ENCODE measurements around the gene ARHGAP24.
"Not testable (repeated sequence)": the region's sequence is repeated elsewhere in the genome, so short reads cannot be mapped to it uniquely, and the experiment has no call there.

The ARHGAP24 gene

DNA sequence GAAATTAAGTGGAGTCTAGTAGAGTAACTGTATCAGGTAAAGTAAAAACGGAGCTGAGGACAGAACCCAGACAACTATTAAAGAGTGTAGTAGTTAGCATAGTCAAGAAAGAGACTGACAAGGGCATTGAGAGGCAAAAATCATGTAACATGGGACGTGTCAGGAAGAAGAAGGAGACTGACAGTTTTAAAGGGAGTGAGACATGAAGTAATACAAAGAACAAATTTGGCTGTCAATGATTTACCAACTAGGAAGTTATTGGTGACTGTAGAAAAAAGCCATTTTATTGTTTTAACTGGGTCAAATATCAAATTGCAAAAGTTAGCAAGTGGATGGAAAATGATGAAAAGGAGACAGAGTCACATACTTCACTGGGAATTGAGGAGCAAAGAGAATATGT is 462.6 kb downstream of the ARHGAP24 start:
- DNase-seq = no peak

DNA sequence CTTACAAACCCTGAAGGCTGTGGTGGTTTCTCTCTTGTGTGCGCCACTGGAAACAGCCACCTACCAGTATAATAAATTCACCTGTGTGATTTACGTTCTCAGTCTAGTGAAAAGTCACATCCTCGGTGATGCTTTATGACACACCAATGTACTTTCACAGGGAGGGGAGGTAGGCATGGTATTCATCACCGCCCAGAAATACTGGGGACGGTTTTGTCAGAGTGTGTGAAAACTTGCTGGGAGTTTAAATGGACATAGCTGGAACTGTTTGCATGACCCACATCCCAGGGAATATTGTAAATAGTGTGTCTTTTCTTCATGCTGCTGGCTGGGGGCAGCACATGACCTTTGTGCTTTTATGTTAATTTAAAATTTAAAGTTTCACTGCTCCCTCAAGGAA is 463.1 kb downstream of the ARHGAP24 start:
- DNase-seq = no peak

DNA sequence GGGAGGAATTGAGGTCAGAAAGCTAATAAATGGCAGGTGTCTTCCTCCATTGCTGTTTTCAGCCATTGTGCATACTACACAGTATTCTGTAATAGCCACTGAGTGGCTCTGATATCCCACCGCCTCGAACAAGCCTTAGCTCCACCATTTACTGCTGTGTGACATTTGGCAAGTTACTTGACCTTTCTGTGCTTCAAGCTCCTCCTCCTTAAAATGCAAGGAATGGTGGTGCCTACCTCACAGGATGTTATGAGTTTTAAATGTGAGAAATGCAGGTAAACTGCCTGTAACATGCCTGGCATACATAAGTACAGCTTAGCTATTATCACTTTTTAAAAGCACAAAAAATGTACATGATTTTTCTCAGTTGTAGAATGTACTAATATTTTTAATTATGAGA is 464.0 kb downstream of the ARHGAP24 start:
- DNase-seq = no peak

- no peak for DNase-seq
Measured at GRCh38 chr4:85939595-85939994, 464.6 kb downstream of the ARHGAP24 start.

DNA sequence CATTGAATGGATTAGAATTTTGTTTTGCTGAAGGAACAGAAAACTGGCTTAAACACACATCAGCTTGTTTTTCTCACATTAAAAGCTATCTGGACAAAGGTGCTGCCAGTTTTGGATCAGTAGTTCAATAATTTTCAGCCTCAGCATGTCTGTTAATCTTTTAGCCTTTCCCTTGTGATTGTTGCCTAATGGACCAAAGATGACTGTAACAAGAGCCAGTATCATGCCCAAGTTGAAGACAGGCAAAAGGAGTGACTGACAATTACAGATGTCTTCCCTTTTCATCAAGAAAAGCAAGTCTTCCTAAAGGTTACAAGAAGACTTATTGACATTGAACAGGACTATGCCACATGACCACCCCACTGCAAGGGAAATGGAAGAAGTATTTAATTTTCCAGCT is 465.2 kb downstream of the ARHGAP24 start:
- no peak for DNase-seq

- no peak for DNase-seq
Measured at GRCh38 chr4:85942107-85942506, 467.2 kb downstream of the ARHGAP24 start.

DNA sequence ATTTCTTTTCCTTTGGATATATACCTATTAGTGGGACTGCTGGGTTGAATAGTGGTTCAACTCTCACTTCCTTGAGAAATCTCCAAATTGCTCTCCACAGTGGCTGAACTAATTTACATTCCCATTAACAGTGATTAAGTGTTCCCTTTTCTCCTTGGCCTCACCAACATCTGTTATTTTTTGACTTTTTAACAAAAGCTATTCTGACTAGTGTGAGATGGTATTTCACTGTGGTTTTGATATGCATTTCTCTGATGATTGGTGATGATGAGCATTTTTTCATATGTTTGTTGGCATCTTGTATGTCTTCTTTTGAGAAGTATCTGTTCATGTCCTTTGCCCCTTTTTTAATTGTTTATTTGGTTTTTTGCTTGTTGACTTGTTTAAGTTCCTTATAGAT is 471.9 kb downstream of the ARHGAP24 start:
- no peak for DNase-seq

DNA sequence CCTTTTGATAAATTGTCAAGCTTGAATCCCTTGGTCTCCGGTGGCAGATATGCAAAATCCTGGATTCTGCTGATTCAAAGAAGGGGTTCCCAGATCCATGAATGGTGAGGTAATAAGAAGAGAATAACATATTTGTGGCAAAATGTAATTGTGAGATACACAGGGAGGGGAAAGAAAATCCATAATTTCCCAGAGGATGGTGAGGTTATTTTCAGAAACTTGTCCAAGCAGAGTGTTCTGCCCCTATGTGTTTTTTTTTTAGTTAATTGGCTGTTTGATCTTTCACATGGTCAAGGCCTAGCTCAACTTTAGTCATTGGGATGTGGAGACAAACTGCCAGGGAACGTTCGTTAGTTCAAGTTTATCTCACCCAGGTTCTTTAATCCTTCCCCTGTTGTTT is 476.1 kb downstream of the ARHGAP24 start:
- no peak for DNase-seq

DNA sequence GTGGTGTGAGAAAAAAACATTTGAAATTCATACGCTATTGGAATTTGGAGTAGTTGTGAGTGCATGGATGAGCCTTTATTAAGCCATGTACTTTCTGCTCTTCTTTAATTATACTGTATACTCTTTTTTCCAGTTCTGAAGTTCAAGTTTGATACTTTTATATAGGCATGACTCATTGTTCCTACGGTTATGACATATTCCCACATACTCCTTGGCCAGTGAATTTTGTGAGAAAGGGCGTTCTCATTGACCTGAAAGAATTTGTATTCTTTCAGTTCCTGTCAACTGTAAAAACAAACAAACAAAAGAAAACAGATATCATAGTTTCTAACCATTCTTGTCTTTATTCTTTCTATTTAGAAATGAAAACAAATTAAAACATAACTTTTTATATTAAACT is 477.6 kb downstream of the ARHGAP24 start:
- no peak for DNase-seq

- DNase-seq = no peak
Measured at GRCh38 chr4:85952972-85953650, 478.2 kb downstream of the ARHGAP24 start.

GRCh38 chr4:85953651-85954018 is 478.7 kb downstream of the ARHGAP24 start:
- DNase-seq = no peak

DNA sequence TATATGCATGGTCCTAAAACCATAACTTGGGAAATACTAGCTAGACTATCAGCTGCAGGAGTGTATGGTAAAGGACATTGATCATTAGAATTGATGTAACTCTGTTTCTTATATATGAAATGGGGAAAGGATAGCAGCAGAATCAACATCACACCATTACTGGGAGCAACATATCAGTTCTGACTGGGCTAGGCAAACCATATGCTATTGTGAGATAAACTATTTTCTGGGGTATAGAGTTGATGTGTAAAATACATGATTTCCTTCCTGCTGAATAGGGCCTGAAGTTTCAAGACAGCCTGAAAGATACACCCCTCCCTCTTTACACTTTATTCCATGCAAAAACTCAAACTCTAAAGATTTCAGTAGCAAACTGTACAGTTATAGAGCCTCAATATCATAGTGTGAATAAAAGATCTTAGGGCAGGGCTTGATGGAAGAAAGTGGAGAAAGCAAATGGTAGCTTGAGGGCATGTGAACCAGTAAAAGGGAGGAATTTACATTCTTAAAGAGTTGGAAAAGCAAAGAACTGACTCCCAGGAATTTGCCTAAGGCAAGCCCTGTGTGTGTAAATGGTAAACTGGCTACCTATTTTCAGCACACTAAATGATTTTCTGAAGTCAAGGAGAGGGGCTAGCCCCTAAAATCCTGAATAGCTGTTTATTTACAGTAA is 480.8 kb downstream of the ARHGAP24 start:
- no peak for DNase-seq

GRCh38 chr4:85956293-85956945 is 481.5 kb downstream of the ARHGAP24 start:
- DNase-seq = no peak

GRCh38 chr4:85961887-85962286 is 486.9 kb downstream of the ARHGAP24 start:
- no peak for DNase-seq

DNA sequence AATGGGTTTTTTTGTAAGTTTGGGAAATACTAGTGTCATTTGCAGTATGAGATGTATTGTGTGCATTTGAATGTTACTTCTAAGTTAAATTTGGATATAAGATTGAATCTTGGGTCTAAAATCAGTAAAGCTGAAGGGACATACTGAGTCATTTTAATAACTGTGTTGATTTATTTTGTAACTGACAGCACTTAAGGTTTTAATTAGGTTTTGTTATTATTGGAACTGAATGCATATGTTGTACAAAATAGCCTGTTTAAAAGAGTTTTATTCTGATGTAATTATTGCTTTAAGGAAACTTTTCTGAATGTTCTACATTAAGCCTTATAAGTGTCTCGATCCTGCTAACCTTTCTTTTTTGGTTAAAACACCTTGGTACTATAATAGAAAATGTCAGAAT is 488.3 kb downstream of the ARHGAP24 start:
- no peak for DNase-seq

GRCh38 chr4:85964298-85964697 is 489.3 kb downstream of the ARHGAP24 start:
- no peak for DNase-seq

GRCh38 chr4:85965017-85965416 is 490.1 kb downstream of the ARHGAP24 start:
- DNase-seq = not testable (repeated sequence)

DNA sequence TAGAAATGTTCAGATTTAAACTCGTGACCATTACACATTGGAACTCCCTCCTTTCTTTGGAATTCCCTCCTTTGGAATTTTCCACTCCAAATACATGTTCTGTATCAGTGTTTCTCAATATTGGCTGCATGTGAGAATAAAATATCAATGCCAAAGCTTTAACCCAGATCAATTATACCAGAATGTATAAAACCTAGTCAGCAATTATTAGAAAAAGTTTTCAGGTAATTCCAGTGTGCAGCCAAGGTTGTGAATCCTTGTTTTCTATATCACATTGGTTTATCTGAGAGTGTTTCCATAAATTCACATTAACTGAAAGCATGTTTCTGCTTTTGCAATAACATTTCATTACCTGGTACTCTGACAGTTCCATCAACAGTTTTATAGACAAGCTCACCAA is 490.6 kb downstream of the ARHGAP24 start:
- DNase-seq = no peak

DNA sequence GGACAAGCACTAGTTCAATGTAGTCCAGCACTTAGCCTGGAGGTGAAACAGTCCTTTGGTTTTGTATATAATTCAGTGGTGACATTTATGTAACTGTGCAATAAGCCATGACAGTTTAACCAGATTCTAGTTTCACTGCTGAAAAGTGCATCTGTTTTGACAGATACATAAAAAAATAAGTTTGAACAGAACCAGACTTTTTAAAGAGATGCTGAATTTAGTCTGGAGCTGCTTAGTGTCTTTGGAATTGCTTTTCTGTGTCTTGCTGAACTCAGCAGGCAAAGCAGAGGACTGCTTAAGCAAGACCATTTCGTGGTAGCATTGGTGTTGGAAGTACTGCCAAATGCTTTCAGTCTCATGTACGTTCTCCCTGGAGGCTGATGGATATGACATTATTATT is 491.4 kb downstream of the ARHGAP24 start:
- DNase-seq = no peak

DNA sequence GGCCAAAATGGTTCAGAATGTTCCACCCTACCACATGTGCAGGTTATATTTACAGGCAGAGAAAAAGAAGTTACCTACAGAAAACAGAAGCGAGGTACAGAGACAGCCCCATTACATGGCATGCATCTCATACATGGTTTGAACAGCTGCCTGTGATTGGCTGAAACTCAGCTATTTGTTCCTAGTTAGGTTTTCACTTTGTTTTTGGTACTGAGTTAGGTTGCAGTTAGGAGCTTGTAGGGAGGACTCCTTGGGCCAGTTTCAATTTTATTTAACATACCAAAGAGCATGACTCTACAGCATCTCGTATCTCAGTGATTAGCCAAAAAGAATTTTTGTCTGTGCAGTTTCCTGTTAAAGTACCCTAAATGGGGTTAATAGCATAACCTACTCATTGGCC is 492.9 kb downstream of the ARHGAP24 start:
- DNase-seq = no peak

- no peak for DNase-seq
Measured at GRCh38 chr4:85968945-85969819, 494.2 kb downstream of the ARHGAP24 start.

DNA sequence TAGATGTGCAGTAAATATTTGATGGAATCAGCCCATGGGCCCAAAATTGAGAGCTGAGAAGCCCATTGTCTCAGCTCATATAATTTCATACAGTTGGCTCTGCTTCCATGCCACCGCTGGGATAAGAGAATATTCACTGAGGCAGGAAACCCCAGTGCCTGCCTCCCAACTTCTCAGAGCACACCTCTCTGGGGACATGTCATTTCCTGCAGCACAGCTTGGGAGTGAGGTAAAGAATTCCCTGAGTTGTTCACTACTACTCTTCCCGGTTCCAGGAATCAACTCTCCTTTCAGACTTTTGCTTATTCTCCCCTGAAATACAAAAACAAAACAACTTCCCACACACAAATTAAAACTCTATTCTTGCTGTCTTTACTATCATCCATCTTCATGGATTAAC is 495.6 kb downstream of the ARHGAP24 start:
- DNase-seq = no peak

DNA sequence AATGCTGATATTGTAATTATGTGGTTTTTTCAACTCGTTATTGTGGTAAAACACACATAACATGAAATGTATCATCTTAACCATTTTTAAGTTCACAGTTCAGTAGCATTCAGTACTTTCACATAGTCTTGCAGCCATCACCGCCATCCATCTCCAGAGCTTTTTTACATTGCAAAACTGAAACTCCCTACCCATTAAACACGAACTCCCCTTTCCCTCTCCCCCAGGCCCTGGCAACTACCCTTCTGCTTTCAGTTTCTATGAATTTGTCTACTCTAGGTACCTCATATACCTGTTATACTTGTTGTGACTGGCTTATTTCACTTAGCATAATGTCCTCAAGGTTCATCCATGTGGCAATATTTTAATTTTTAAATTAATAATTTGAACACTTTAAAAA is 504.3 kb downstream of the ARHGAP24 start:
- DNase-seq = no peak

All from NCI-H1048 (cell line).